Renal cortical epithelial cell (primary cell): ENCODE data around the gene TMEM52. TPM values are rescaled to one million over a fixed set of nuclear protein-coding genes. Genes with fewer than 3 reads are reported as not detected.
A peak's percentile ranks its signal among the peaks of the same experiment; 100 is the strongest.

Experiments
- DNase-seq: peaks from one replicate; pipeline ENCODE4 v3.0.0-alpha.2; 2011; ENCODE audit warnings: low read depth
- total RNA-seq: library from RNA; depleted of rRNA; stranded (reverse); fragments of >200 nt; gene quantifications from 2 replicates; pipeline ENCODE4 v1.2.3, GENCODE V29; 2014

Gene TMEM52
- total RNA-seq, 1 donor from 2014 or later, result 0.35 TPM

DNA sequence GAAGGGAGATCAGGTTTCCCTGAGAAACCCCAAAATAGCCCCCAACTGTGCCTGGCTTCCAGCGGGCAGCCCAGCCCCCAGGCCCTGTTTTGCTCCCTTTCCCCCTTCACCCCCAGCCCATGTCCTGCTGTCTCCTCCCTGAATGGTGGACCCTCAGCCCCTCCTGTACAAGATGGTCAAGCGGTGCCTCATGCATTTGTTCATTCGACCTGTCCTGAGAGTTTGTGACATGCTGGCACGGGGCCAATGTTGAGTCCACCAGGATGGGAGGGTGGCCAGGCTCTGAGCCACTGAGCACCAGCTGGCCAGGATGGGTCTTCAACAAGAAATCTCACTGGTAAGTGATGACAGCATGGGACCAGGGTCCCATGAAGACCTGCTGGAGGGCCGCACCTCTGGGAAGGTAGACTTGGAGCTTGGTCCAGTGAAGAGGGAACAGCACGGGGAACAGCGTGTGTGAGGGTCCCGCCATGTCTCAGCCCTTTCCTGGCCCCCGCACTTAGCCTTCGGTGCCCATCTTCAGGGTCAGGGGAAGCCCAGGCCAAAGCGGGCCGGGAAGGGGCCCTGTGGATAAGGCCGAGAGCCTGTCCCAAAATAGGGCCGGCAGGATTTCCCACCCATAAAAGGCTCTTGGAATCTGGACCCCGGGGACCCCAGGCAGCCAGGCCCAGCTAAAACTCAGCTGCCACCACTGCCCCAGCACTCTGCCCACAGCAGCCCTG lies 3.9 kb downstream of the TMEM52 start, which contains the start of gene CALML6:
Gene CALML6, plus strand, starts transcription at position 290 of the 722 bp plus-strand sequence. Its CDS starts 21 bp downstream, at position 311.
- DNase-seq, result no peak

DNA sequence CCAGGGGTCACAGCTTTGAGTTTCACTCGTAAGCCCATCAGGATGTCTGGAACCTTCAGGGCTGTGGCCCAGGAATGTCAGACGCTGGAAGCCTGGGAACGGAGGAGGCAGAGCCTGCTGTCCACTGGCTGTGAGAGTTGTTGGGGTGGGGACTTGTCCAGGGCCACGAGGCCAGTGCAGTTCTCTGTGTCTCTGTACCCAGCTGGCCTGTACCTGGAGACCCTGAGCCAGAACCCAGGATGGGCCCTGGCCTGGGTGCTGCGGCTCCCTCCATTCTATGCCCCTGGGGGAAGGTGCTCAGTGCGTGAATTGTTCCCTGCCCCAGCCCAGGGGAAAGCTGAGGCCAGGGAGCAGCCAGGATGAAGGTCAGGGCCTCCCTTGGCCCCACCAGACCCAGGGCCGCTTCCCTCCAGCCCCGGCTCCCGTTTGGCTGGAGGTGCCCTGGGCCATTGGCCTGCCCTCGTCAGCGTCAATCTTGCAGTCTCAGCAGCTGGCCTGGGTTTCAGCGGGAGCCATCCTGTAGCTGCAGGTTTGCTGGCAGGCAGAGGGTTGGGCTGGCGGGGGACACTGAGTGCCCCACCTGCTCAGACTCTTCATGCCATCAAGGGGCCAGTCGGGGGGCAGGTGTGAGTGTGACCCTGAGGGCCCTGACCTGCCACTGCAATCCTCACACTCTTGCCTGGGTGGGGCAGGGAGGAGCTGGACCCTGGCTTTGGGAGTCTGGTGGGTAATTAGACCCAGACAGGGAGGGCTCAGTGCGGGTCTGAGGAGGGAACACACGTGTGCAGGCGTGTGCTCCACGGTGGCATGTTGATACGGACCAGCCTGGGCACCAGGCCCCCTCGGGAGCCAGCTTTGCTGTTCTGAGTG lies 4.7 kb downstream of the TMEM52 start:
- no peak for DNase-seq

DNA sequence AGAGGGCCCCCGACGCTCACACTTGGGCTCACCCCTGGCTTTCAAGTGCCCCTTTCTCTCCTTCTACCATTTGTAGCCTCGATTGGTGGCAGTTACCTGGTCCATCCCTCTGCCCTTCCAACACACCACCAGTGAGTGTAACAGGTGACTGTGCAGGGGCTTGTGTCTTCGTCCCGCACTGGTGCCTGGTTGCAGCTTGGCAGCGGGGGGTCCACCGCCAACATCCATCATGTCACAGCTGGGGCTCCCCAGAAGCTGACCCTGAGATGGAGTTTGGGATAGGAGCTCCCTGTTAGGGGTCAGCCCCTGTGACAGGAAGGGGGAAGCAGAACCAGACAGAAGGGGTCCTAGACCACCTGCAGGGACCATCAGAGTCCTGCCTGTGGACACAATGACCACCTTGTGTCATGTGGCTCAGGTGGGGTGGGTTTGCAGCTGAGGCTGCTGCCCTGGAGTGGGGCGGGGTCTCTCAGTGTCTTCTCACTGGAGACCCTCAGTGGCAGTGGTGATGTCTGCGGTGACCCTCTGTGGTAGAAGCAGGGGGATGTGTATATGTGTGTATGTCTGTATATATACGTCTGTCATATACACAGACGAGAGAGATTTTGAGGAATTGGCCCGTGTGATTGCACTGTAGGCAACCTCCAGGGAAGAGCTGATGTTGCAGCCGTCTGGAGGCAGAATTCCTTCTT lies 7.6 kb downstream of the TMEM52 start:
- DNase-seq, result no peak

DNA sequence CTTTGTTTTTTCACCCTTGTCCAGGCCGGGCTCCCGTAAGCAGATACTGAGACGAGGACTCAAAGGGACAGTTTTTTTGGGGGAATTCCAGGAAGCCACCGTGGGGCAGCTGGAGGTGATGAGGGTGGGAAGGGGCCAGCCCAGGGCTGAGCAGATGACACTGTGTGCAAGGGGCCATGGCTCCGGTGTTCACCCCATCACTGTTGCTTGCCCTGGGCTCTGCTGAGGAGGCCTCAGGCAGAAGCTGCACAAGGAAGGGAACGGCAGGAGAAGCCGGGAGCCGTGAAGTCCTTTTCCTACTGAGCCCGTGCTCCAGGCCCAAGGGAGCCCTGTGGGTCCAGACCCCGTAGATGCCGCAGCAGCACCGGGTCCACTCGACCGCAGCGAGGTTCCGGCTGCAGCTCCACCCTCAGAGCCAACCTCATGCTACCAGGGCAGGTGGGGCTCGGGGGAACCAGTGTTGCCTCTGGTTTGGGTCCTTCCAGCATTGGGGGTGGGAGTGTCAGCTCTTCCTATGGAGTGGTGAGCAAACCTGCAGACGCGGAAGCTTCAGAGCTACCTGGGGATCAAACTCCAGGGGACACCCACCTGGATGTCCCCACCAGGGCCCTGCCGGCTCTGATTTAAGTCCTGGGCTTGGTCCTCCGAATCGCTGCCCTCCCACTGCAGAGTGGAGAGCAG lies 8.3 kb downstream of the TMEM52 start:
- no peak for DNase-seq

DNA sequence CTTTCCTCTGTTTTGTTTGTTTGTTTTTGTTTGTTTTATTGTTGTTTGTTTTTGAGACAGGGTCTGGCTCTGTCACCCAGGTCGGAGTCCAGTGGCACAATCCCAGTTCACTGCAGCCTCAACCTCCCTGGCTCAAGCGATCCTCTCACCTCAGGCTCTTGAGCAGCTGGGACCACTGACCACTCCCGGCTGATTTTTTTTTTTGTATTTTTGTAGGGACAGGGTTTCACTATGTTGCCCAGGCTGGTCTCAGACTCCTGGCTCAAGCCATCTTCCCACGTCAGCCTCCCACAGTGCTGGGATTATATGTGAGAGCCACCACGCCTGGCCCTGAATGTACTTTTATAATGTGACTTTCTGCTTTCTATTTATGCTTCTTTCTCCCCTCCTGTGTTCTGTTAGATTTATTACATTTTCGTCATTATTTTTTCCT lies 9.0 kb downstream of the TMEM52 start:
- DNase-seq, result no peak

DNA sequence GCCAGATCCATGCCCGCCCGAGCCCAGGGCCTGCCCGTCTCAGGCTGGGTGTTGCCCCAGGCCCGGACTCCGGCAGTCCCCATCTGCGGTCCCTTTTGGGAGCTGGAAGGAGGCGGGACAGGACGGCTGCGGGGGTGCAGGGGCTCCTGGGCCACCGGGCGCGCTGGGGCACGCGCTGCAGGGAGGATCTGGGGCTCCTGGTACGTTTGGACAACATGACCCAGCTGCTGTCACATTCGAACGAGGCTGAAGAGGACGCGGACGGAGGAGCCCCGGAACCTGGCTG lies 10.6 kb downstream of the TMEM52 start:
- no peak for DNase-seq

DNA sequence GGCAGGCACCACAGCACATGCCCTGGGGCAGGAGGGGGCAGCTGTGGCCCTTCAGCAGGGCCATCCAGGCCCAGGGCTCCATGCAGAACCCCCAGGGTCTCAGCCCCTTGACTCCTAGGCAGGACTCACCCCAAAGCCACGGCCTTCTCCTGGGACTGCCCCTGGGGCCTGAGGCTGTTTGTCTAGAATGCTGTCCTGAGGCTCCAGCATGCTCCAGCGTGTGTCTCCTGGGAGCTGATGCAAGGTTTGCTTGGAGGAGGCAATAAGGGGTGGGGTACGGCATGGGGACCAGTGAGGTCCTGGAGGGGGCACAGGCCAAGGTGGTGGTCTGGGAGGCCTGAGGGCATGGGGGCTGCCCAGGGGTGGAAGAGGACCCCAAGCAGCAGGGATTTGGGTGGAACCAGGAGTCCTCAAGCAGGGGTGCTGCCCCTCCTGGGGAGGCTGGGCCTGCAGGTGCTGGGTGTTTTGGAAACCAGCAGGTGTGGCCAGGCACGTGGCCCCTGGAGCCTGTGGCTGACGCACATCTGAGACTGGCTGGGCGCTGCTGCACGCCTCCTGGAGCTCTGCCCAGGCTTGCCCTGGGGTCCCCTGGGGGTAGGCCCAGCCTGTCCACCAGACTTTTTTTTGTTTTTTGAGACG lies 11.9 kb downstream of the TMEM52 start:
- DNase-seq, result no peak

DNA sequence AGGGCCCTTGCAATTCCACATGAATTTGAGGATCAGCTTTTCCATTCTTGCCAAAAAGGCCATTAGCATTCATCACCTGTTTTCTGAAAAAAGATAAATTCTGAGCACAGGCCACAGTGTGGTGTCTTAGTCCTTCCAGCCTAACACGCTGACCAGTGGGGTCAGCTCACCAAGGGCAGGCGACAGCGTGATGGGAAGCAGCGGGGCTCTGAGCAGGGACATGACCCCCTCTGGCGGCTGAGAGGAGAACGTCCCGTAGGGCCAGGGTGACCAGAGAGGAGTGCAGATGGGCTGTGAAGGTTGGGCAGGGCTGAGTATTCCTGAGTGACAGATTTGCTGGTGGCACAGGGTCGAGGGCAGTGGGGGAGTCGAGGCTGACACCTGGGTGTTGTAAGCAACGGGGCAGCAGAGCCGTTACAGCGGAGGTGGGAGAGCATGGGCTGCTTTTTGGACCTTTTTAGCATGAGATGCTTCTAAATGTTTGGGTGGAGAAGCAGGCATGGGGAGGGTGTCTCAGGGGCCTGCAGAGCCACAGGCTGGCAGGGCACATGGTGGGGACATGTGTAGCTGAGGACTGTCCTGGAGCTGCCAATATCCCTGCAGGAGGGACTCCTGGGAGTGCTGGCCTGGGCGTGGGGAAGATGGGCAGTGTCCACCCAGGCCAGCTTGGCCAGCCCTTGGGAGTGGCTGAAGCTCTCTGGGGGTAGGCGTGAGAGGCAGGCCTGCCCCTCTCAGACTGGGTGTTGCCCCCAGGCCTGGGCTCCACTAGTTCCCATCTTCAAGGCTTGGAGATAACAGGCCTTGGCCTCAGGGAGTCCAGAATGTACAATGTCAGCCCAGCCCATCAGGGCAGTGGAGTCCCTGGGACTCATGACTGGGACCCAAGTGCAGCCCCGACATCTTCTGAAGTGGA lies 12.6 kb downstream of the TMEM52 start:
- DNase-seq, result peak; percentile 55

DNA sequence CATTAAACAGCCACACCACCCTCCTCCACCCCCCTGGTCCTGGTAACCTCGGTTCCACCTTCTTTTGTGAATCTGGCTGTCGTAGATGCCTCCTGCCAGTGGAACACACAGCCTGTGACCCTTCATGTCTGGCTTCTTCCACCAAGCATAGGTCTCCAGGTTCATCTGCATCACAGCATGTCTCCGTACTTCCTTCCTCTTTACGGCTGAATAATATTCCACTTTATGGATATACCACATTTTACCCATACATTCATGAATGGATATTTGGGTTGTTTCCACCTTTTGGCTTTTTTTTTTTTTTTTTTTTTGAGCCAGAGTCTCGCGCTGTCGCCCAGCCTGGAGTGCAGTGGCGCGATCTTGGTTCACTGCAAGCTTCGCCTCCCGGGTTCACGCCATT lies 15.9 kb downstream of the TMEM52 start:
- no peak for DNase-seq

DNA sequence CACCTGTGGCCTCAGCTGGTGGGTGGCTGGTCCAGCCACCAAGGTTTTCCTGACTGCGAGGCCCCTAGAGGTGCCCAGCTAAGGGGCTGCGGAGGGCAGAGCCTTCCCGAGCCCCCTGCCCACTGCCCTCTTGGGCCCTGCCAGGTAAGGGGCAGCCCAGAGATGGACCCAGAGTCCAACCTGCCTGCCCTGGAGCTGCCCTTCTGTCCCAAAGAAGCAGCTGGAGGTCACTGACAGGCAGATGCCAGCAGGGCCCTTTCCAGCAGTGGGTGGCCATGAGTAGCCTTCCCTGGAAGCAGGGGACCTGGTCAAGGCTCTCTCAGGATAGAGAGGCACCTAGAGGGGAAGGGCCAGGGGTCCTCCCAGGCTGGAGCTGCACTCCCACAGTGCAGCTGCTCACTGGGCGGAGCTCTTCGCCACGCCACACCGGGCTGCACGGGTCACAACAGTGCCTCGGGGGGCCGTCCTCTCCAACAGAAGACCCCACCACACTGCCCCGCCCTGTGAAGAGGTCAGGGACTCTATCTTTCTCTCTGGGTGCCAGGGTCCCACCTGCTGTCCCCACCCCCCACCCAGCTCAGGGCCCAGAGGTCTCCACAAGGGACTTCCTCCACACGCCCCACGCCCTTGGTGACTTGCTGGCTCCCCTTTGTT lies 17.3 kb downstream of the TMEM52 start:
- no peak for DNase-seq

DNA sequence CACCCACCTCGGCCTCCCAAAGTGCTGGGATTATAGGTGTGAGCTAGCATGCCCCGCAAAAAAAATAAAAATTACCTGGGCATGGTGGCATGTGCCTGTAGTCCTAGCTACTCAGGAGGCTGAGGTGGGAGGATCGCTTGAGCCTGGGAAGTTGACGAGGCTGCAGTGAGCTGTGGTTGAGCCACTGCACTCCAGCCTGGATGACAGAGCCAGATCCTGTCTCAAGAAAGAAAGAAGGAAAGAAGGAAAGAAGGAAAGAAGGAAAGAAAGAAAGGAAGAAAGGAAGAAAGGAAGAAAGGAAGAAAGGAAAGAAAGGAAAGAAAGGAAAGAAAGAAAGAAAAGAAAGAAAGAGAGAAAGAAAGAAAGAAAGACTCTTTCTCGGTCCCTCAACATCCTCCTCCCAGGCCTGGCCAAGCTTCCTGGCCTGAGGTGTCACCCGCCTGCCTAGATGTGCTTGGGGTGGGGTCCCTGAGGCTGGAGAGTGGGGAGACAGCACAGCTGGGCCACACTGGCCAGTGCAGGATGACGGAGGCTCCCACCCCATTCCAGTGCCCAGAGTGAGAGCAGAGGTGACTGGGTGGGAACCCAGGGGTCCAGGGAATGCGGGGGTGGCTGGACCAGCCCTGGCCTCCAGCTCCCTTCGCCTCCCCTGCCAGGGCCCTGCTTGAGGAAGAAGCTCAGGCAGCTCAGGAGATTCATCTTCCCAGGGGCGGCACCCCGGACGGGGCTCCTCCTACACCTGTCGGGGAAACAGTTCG lies 18.0 kb downstream of the TMEM52 start:
- DNase-seq, result no peak

DNA sequence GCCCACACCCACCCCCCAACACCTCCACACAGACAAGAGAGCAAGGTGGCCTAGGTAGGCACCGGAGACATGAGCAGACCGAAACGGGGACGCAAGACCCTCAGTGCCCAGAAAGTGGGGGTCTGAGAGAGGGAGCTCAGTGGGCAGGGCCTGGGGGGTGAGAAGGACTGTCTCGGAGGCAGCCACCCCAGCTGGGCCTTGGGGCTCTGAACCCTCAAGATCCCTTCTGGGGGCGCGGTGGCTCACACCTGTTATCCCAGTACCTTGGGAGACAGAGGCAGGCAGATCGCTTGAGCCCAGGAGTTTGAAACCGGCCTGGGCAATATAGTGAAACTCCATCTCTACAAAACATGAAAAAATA lies 19.1 kb downstream of the TMEM52 start:
- no peak for DNase-seq

DNA sequence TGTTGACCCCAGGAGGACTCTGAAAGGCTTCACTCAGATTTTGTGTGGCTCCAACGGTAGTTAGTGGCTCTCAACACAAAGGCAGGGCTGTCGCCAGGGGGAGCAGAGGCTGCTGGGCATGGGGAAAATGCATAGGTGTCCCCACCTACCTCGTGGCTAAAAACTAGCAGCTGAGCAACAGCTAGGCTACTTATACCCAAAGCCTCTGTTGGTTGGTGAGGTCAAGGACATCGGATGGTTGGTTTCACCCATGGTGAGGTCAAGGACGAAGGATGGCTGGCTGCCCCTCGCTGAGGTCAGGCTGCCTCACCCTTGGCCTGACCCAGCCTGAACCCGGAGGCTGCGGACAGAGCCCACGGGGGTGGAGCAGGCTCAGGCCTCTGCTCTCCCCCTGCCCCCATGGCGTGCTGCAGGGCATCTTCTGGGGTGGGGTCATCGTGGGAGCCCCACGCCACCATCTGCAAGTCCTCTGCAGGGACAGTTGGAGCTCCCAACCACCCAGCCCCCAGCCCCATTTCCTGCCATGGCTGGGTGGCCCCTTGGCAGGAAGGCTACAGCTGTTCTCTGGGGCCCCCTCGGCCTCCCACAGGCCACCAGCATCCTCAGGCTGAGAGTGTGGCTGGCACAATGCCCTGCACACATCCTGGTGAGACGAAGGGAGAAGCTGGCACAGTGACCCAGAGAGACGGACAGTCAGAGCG lies 19.7 kb downstream of the TMEM52 start:
- no peak for DNase-seq

DNA sequence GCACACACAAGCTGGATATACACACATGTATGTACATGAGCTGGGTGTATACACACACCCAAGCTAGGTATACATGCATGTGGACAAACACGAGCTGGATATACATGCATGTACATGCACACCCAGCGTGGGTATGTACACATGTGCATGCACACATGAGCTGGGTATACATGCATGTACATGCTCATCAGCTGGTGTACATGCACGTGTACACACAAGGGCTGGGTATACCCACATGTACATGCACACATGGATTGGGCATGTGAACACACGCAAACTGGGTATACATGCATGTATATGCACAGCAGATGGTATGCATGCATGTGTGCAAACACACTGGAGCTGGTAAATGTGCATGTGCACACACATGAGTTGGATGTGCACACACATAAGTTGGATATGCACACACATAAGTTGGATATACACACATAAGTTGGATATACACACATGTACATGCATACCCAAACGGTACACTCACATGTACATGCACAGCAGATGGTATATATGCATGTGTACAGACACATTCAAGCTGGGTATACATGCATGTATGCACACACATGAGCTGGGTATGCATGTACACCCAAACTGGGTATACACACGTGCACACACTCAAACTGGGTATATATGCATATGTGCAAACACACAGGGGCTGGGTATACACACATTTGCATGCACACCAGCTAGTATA lies 20.7 kb downstream of the TMEM52 start:
- DNase-seq, result no peak

DNA sequence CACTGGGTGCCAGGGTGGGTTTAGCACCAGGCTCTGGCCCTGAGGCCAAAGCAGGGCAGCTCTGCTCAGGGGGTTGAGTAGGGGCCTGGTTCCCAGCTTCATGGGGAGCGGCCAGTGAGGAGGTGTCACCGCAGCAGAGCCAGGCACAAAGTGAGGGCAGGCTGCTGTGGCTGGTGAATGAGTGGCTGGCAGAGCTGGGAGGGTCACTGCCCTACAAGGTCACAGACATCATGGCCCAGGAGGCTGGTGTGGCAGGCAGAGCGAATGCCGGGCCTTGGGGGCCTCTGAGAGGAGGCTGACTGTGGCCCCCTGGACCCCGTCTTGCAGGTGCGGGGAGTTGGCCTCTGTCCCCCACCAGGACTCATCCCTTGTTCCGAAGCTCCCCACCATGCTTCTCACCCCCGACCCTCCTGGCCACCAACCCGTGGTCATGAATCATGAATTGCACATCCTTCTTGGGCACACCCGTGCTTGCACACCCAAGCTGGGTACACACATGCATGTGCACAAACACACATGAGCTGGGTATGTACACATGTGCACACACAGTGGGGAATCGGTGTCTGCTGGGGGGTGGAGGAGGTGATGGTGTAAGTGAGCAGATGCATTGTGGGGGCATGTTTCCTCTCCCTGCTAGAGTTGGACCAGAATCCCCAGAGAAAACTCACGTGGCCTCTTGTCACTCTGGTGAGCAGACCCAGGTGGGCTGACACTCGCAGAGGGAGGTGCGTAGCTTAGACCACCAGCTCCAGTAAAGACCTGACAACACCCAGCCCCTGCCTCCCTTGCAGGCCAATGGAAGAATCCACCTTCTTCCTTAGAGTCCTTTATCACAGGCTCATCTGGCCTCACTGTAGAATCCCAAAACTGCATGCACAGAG lies 23.4 kb downstream of the TMEM52 start:
- DNase-seq, result no peak

DNA sequence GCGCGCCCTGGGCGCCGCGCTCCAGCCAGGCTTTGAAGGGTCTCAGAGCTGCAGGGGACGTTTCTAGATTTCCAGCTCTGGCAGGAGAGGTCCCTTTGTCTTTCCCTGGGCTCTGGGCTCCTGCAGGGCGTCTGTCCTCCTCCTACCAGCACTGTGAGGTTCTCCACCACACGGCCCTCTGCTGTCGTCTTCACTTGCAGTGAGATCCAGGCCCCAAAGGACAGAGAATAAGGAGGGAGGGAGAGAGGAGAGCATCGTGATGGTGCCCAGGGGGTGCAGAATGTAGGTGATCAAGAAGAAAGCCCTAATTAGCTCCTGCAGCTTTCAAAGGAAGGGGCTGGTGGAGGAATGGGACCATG lies 24.0 kb downstream of the TMEM52 start:
- no peak for DNase-seq
